ENCODE data around the gene RAB4A.

RAB4A gene

DNA sequence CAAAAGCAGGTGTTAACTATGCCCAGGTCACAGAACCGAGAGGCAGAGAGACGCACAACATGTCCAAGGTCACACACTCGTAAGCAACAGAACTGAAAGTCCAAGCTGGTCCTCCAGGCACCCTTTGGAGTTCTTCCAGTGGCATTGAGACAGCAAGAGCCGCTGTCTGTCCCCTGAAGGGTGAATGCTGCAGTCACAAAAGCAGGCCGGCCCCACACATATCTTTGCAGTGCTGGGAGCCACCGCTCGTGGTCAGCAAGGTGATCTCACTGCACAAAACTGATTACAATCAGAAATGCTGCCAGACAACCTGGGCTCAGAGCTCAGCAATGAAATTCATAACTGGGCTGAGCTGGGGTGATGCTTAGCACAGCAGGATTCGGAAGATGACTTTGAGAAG lies 47.4 kb upstream of the RAB4A start (continued):
- TF ChIP-seq, protein P1, sequence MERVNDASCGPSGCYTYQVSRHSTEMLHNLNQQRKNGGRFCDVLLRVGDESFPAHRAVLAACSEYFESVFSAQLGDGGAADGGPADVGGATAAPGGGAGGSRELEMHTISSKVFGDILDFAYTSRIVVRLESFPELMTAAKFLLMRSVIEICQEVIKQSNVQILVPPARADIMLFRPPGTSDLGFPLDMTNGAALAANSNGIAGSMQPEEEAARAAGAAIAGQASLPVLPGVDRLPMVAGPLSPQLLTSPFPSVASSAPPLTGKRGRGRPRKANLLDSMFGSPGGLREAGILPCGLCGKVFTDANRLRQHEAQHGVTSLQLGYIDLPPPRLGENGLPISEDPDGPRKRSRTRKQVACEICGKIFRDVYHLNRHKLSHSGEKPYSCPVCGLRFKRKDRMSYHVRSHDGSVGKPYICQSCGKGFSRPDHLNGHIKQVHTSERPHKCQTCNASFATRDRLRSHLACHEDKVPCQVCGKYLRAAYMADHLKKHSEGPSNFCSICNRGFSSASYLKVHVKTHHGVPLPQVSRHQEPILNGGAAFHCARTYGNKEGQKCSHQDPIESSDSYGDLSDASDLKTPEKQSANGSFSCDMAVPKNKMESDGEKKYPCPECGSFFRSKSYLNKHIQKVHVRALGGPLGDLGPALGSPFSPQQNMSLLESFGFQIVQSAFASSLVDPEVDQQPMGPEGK (tag by site-specific recombination; IDR thresholded peaks at IDR 0.05), result peak; percentile 22; the same call in 1 of the 2 replicates
- TF ChIP-seq TRIM28 (IDR thresholded peaks at IDR 0.05; ENCODE audit: borderline replicate concordance, low read length), result peak; percentile 81
- TF ChIP-seq IKZF3 (tag by site-specific recombination; IDR thresholded peaks at IDR 0.05), result 0 out of 2 replicates have a peak, but pooled peaks have one; percentile 11
- TF ChIP-seq, protein P2, sequence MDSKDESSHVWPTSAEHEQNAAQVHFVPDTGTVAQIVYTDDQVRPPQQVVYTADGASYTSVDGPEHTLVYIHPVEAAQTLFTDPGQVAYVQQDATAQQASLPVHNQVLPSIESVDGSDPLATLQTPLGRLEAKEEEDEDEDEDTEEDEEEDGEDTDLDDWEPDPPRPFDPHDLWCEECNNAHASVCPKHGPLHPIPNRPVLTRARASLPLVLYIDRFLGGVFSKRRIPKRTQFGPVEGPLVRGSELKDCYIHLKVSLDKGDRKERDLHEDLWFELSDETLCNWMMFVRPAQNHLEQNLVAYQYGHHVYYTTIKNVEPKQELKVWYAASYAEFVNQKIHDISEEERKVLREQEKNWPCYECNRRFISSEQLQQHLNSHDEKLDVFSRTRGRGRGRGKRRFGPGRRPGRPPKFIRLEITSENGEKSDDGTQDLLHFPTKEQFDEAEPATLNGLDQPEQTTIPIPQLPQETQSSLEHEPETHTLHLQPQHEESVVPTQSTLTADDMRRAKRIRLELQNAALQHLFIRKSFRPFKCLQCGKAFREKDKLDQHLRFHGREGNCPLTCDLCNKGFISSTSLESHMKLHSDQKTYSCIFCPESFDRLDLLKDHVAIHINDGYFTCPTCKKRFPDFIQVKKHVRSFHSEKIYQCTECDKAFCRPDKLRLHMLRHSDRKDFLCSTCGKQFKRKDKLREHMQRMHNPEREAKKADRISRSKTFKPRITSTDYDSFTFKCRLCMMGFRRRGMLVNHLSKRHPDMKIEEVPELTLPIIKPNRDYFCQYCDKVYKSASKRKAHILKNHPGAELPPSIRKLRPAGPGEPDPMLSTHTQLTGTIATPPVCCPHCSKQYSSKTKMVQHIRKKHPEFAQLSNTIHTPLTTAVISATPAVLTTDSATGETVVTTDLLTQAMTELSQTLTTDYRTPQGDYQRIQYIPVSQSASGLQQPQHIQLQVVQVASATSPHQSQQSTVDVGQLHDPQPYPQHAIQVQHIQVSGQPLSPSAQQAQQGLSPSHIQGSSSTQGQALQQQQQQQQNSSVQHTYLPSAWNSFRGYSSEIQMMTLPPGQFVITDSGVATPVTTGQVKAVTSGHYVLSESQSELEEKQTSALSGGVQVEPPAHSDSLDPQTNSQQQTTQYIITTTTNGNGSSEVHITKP (tag by site-specific recombination; IDR thresholded peaks at IDR 0.05), result 0 out of 2 replicates have a peak, but pooled peaks have one; percentile 24
- TF ChIP-seq ZFP69B (tag by site-specific recombination; IDR thresholded peaks at IDR 0.05), result peak; percentile 86; the same call in 1 of the 2 replicates

DNA sequence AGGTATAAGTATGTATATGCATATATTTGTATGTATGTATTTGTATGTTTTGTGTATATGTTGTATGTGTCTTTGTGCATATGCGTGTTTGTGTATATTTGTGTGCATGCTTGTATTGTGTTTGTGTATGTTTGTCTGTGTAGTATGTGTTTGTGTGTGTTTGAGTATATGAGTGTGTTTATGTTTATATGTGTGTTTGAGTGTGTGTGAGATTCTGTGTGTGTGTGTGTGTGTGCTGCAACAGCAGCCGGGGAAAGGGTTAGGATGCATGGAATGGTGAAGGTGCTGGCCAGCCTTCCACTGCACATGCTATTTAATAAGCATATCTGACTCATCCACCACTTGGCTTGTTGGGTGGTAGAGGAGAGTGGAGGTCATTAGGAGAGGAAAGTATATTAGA lies 46.6 kb upstream of the RAB4A start:
- CTCF ChIA-PET, result interaction anchor here (0.6 to 8.7 kb wide), 4 partner anchors 30 to 561 kb away, joined by 3 to 115 read pairs (median 34); partner anchors contain the start of gene RHOU
- POLR2A ChIA-PET, result no interaction called here
- TF ChIP-seq ZNF791 (tag by site-specific recombination; IDR thresholded peaks at IDR 0.05) (no peak), HOXD13 (CRISPR knock-in tag; IDR thresholded peaks at IDR 0.05; ENCODE audit: borderline replicate concordance) (no peak), ZNF132 (tag by site-specific recombination; IDR thresholded peaks at IDR 0.05; ENCODE audit: borderline replicate concordance) (no peak), ZNF10 (tag by site-specific recombination; IDR thresholded peaks at IDR 0.05) (no peak; the same call in 1 of the 2 replicates), ZNF561 (tag by site-specific recombination; IDR thresholded peaks at IDR 0.05; ENCODE audit: borderline replicate concordance) (no peak), ZNF114 (tag by site-specific recombination; IDR thresholded peaks at IDR 0.05) (no peak), KLF8 (tag by site-specific recombination; IDR thresholded peaks at IDR 0.05) (no peak)
- TF ChIP-seq, protein P3, sequence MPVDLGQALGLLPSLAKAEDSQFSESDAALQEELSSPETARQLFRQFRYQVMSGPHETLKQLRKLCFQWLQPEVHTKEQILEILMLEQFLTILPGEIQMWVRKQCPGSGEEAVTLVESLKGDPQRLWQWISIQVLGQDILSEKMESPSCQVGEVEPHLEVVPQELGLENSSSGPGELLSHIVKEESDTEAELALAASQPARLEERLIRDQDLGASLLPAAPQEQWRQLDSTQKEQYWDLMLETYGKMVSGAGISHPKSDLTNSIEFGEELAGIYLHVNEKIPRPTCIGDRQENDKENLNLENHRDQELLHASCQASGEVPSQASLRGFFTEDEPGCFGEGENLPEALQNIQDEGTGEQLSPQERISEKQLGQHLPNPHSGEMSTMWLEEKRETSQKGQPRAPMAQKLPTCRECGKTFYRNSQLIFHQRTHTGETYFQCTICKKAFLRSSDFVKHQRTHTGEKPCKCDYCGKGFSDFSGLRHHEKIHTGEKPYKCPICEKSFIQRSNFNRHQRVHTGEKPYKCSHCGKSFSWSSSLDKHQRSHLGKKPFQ (tag by site-specific recombination; IDR thresholded peaks at IDR 0.05), result no peak
- TF ChIP-seq, protein P4, sequence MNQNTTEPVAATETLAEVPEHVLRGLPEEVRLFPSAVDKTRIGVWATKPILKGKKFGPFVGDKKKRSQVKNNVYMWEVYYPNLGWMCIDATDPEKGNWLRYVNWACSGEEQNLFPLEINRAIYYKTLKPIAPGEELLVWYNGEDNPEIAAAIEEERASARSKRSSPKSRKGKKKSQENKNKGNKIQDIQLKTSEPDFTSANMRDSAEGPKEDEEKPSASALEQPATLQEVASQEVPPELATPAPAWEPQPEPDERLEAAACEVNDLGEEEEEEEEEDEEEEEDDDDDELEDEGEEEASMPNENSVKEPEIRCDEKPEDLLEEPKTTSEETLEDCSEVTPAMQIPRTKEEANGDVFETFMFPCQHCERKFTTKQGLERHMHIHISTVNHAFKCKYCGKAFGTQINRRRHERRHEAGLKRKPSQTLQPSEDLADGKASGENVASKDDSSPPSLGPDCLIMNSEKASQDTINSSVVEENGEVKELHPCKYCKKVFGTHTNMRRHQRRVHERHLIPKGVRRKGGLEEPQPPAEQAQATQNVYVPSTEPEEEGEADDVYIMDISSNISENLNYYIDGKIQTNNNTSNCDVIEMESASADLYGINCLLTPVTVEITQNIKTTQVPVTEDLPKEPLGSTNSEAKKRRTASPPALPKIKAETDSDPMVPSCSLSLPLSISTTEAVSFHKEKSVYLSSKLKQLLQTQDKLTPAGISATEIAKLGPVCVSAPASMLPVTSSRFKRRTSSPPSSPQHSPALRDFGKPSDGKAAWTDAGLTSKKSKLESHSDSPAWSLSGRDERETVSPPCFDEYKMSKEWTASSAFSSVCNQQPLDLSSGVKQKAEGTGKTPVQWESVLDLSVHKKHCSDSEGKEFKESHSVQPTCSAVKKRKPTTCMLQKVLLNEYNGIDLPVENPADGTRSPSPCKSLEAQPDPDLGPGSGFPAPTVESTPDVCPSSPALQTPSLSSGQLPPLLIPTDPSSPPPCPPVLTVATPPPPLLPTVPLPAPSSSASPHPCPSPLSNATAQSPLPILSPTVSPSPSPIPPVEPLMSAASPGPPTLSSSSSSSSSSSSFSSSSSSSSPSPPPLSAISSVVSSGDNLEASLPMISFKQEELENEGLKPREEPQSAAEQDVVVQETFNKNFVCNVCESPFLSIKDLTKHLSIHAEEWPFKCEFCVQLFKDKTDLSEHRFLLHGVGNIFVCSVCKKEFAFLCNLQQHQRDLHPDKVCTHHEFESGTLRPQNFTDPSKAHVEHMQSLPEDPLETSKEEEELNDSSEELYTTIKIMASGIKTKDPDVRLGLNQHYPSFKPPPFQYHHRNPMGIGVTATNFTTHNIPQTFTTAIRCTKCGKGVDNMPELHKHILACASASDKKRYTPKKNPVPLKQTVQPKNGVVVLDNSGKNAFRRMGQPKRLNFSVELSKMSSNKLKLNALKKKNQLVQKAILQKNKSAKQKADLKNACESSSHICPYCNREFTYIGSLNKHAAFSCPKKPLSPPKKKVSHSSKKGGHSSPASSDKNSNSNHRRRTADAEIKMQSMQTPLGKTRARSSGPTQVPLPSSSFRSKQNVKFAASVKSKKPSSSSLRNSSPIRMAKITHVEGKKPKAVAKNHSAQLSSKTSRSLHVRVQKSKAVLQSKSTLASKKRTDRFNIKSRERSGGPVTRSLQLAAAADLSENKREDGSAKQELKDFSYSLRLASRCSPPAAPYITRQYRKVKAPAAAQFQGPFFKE (tag by site-specific recombination; IDR thresholded peaks at IDR 0.05; ENCODE audit: borderline replicate concordance), result no peak
- TF ChIP-seq, protein P5, sequence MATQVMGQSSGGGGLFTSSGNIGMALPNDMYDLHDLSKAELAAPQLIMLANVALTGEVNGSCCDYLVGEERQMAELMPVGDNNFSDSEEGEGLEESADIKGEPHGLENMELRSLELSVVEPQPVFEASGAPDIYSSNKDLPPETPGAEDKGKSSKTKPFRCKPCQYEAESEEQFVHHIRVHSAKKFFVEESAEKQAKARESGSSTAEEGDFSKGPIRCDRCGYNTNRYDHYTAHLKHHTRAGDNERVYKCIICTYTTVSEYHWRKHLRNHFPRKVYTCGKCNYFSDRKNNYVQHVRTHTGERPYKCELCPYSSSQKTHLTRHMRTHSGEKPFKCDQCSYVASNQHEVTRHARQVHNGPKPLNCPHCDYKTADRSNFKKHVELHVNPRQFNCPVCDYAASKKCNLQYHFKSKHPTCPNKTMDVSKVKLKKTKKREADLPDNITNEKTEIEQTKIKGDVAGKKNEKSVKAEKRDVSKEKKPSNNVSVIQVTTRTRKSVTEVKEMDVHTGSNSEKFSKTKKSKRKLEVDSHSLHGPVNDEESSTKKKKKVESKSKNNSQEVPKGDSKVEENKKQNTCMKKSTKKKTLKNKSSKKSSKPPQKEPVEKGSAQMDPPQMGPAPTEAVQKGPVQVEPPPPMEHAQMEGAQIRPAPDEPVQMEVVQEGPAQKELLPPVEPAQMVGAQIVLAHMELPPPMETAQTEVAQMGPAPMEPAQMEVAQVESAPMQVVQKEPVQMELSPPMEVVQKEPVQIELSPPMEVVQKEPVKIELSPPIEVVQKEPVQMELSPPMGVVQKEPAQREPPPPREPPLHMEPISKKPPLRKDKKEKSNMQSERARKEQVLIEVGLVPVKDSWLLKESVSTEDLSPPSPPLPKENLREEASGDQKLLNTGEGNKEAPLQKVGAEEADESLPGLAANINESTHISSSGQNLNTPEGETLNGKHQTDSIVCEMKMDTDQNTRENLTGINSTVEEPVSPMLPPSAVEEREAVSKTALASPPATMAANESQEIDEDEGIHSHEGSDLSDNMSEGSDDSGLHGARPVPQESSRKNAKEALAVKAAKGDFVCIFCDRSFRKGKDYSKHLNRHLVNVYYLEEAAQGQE (tag by site-specific recombination; IDR thresholded peaks at IDR 0.05), result peak; percentile 94
- TF ChIP-seq, protein P6, sequence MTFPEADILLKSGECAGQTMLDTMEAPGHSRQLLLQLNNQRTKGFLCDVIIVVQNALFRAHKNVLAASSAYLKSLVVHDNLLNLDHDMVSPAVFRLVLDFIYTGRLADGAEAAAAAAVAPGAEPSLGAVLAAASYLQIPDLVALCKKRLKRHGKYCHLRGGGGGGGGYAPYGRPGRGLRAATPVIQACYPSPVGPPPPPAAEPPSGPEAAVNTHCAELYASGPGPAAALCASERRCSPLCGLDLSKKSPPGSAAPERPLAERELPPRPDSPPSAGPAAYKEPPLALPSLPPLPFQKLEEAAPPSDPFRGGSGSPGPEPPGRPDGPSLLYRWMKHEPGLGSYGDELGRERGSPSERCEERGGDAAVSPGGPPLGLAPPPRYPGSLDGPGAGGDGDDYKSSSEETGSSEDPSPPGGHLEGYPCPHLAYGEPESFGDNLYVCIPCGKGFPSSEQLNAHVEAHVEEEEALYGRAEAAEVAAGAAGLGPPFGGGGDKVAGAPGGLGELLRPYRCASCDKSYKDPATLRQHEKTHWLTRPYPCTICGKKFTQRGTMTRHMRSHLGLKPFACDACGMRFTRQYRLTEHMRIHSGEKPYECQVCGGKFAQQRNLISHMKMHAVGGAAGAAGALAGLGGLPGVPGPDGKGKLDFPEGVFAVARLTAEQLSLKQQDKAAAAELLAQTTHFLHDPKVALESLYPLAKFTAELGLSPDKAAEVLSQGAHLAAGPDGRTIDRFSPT (tag by site-specific recombination; IDR thresholded peaks at IDR 0.05), result no peak

More for the DNA sequence above, 46.6 kb upstream of the RAB4A start:
- H3K4me3 ChIP-seq (ENCODE audit: low read depth, low read length), result no peak overlapping the region
- no peaks in the 10 kb centered on the region for H3K9me3 ChIP-seq (ENCODE audit: control insufficient read depth, insufficient read depth, low read depth, low read length)
- H3K4me1 ChIP-seq (ENCODE audit: control insufficient read depth, insufficient read depth, low read length), result peaks cover 47% of the 10 kb centered on the region
- H3K36me3 ChIP-seq (ENCODE audit: control insufficient read depth in 2 of 2, insufficient read depth in 1 of 2, low read length in 2 of 2), result no peaks in the 10 kb centered on the region
- H3K27ac ChIP-seq (ENCODE audit: extremely low read depth, low read depth, low read length), result no peak overlapping the region; the same call in 1 of the 2 replicates

Measured in HEK293 (cell line).